NT2/D1 (cell line): Measurements from ENCODE around the gene CALB2.

Source experiments
- DNase-seq: peaks from one replicate; pipeline ENCODE4 v3.0.0-alpha.2; 2011; ENCODE audit warnings: low read depth, low spot score
- H3K27me3 ChIP-seq: 2 replicates; pipeline ENCODE4 v1.6.0; 2011; ENCODE audit warnings: mild to moderate bottlenecking; ENCODE audit not compliant: insufficient read length, insufficient read depth
- H3K36me3 ChIP-seq: 2 replicates; pipeline ENCODE4 v1.6.1; 2011; ENCODE audit warnings: mild to moderate bottlenecking, low read length, mixed read lengths; ENCODE audit not compliant: insufficient read depth, insufficient read length
- H3K4me1 ChIP-seq: 2 replicates; pipeline ENCODE4 v1.5.1; 2011; ENCODE audit not compliant: insufficient read depth, insufficient read length
- H3K4me3 ChIP-seq: 2 replicates; pipeline ENCODE4 v1.5.1; 2011; ENCODE audit warnings: low read depth; ENCODE audit not compliant: insufficient read length
- H3K9ac ChIP-seq: 2 replicates; pipeline ENCODE4 v1.6.0; 2011; ENCODE audit warnings: low read depth; ENCODE audit not compliant: insufficient read length
- H3K9me3 ChIP-seq: 2 replicates; pipeline ENCODE4 v1.5.1; 2011; ENCODE audit warnings: mild to moderate bottlenecking, low read length; ENCODE audit not compliant: insufficient read depth
- SUZ12 ChIP-seq: IDR thresholded peaks from 2 replicates; pipeline ENCODE4 v1.6.1; 2011; ENCODE audit not compliant: insufficient read length, insufficient read depth; ENCODE audit errors: extremely low read depth
- YY1 ChIP-seq: IDR thresholded peaks from 2 replicates; pipeline ENCODE4 v1.6.1; 2011; ENCODE audit not compliant: insufficient read length, insufficient read depth
- ZNF274 ChIP-seq: IDR thresholded peaks from 2 replicates; pipeline ENCODE4 v1.6.1; 2011; ENCODE audit warnings: mild to moderate bottlenecking, low read depth, low read length

The CALB2 gene

GRCh38 chr16:71379711-71380110 lies 21.2 kb downstream of the CALB2 start:
- peaks cover 9% of the 10 kb centered on the region for H3K4me1 ChIP-seq
- peaks cover 6% of the 10 kb centered on the region for H3K36me3 ChIP-seq
- H3K4me3 ChIP-seq = no peak overlapping the region
- no peaks in the 10 kb centered on the region for H3K27me3 ChIP-seq
- H3K9ac ChIP-seq = no peak overlapping the region
- H3K9me3 ChIP-seq = no peaks in the 10 kb centered on the region
- TF ChIP-seq ZNF274 = no peak
- DNase-seq = no peak

- Histone ChIP-seq H3K36me3 (peaks cover 8% of the 10 kb centered on the region), H3K27me3 (no peaks in the 10 kb centered on the region), H3K9me3 (no peaks in the 10 kb centered on the region), H3K4me1 (peaks cover 11% of the 10 kb centered on the region), H3K4me3 (no peak overlapping the region), H3K9ac (no peak overlapping the region)
- no peak for DNase-seq
- no peak for TF ChIP-seq SUZ12
- TF ChIP-seq YY1 = no peak
- TF ChIP-seq ZNF274 = no peak
Measured at GRCh38 chr16:71380831-71381230, 22.3 kb downstream of the CALB2 start.

DNA sequence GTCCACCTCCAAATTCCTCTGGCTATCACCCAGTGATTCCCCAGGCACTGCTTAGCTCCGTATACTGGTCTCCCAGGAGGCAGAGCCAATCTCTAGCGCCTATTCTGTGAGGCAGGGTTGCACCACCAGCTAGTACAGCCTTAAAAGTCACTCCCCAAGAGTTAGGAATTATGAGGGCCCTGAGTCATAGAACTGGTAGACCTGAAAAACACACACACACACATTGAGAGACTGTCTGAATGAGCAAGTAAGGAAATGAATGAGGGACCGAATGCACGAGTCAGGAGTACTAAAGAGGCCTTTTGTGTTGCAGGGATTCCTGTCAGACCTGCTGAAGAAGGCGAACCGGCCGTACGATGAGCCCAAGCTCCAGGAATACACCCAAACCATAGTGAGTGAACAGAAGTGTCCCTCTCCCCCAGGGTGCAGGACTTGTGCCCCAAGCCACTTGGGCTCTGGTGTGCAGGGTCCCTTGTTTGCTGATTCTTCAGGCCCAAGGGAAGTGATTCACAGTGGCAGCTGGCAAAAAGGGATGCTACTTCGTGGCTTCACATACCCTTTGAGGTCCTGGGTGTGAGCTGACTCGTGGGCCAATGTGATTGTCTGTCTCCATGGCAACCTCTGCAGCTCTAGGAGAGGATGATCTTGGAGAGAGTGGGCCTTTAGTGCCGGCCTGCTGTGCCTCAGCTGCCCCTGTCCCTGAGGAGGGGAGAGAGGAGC lies 24.7 kb downstream of the CALB2 start:
- peaks cover 5% of the 10 kb centered on the region for H3K36me3 ChIP-seq
- H3K27me3 ChIP-seq = no peaks in the 10 kb centered on the region
- H3K9ac ChIP-seq = no peak overlapping the region
- no peak for DNase-seq
- TF ChIP-seq ZNF274 (no peak), YY1 (no peak), SUZ12 (no peak)
- H3K4me3 ChIP-seq = no peak overlapping the region
- H3K4me1 ChIP-seq = peaks cover 11% of the 10 kb centered on the region
- no peaks in the 10 kb centered on the region for H3K9me3 ChIP-seq

GRCh38 chr16:71384073-71384724 lies 25.7 kb downstream of the CALB2 start:
- no peaks in the 10 kb centered on the region for H3K9me3 ChIP-seq
- no peak overlapping the region for H3K4me3 ChIP-seq
- no peak for DNase-seq
- no peak overlapping the region for H3K9ac ChIP-seq
- TF ChIP-seq SUZ12 (no peak), ZNF274 (no peak), YY1 (no peak)
- H3K27me3 ChIP-seq = no peaks in the 10 kb centered on the region
- peaks cover 11% of the 10 kb centered on the region for H3K4me1 ChIP-seq
- peaks cover 5% of the 10 kb centered on the region for H3K36me3 ChIP-seq

- no peaks in the 10 kb centered on the region for H3K27me3 ChIP-seq
- H3K9me3 ChIP-seq = no peaks in the 10 kb centered on the region
- DNase-seq = peak; percentile 50
- H3K4me3 ChIP-seq = no peak overlapping the region
- peaks cover 11% of the 10 kb centered on the region for H3K4me1 ChIP-seq
- no peak for TF ChIP-seq SUZ12
- no peak for TF ChIP-seq ZNF274
- TF ChIP-seq YY1 = no peak
- no peak overlapping the region for H3K9ac ChIP-seq
- peaks cover 5% of the 10 kb centered on the region for H3K36me3 ChIP-seq
Measured at GRCh38 chr16:71387045-71387871, 28.7 kb downstream of the CALB2 start.

- H3K27me3 ChIP-seq = no peaks in the 10 kb centered on the region
Measured at GRCh38 chr16:71389330-71389729, 30.8 kb downstream of the CALB2 start.

DNA sequence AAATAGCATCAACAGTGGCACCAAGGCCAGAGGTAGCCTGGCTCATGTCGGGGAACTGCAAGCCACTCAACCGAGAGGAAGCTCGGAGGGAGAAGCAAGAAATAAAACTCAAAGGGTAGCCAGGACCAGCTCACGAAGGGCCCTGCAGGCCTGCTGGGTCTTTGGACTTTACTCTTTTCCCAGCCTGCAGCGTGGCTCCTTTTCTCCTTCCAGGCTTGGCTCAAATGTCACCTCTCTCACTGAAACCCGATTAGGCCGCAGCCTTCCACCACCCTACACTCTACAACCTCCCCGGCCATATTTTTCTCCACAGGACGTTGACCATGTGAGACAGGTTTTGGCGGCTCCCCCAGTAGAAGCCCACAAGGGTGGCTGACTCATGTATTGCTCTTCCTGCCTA lies 38.1 kb downstream of the CALB2 start:
- no peaks in the 10 kb centered on the region for H3K4me1 ChIP-seq
- H3K4me3 ChIP-seq = no peak overlapping the region
- H3K9me3 ChIP-seq = no peaks in the 10 kb centered on the region
- no peak for DNase-seq
- H3K9ac ChIP-seq = no peak overlapping the region
- no peaks in the 10 kb centered on the region for H3K36me3 ChIP-seq
- H3K27me3 ChIP-seq = no peaks in the 10 kb centered on the region
- TF ChIP-seq SUZ12 (no peak), ZNF274 (no peak), YY1 (no peak)

More at GRCh38 chr16:71389330-71389729, 30.8 kb downstream of the CALB2 start:
- DNase-seq = no peak
- TF ChIP-seq ZNF274 = no peak
- no peak for TF ChIP-seq YY1
- no peak for TF ChIP-seq SUZ12
- peaks cover 5% of the 10 kb centered on the region for H3K4me1 ChIP-seq
- peaks cover 5% of the 10 kb centered on the region for H3K36me3 ChIP-seq
- H3K9me3 ChIP-seq = no peaks in the 10 kb centered on the region
- no peak overlapping the region for H3K9ac ChIP-seq
- no peak overlapping the region for H3K4me3 ChIP-seq
